GM19193 (cell line): ENCODE measurements around the gene LTBP1.

Experiments used
- POLR2A ChIP-seq: IDR thresholded peaks from 4 replicates; pipeline ENCODE4 v1.6.1; 2011; ENCODE audit not compliant: insufficient read depth, insufficient read length; ENCODE audit errors: extremely low read depth

LTBP1 gene

GRCh38 chr2:33342705-33343104 is 396.0 kb downstream of the LTBP1 start:
- no peak for TF ChIP-seq POLR2A

- no peak for TF ChIP-seq POLR2A
Measured at GRCh38 chr2:33343387-33343895, 396.7 kb downstream of the LTBP1 start.

DNA sequence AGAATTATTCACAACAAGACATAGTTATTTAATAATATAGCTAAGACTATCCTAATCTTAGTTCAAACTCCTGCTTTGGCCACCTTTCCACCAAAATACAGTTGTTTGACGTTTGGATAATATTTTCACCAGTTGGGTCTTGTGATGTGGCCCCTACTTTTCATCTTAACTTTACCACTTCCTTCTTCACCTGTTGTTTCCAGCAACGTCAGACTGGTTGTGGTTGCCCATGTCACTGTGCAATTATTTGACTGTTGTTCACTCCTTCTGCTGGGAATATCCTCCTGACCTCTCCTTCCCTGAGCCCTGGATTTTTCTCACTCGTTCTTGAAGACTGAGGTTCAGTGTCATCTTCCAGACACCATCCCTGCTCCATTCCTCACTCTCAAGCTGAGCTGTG is 397.5 kb downstream of the LTBP1 start:
- TF ChIP-seq POLR2A = no peak

- no peak for TF ChIP-seq POLR2A
Measured at GRCh38 chr2:33347856-33348255, 401.1 kb downstream of the LTBP1 start.

- no peak for TF ChIP-seq POLR2A
Measured at GRCh38 chr2:33350632-33351031, 403.9 kb downstream of the LTBP1 start.

DNA sequence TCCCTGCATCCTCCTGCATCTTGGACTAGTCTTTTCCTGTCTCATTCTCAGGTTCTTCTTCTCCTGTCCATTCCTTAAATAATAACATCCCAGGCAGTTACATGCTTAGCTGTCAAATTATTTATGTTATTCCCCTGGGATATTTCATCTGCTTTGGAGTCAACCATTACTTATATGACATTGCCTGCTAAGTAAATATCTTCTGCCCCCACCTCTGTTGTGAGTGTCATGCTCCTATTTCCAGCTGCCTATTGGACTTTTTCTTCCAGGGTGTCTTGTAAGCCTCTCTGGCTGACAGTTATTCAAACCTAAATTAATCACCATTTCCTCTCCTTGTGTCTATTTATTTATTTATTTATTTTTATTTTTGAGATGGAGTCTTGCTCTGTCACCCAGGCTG is 405.0 kb downstream of the LTBP1 start:
- no peak for TF ChIP-seq POLR2A

DNA sequence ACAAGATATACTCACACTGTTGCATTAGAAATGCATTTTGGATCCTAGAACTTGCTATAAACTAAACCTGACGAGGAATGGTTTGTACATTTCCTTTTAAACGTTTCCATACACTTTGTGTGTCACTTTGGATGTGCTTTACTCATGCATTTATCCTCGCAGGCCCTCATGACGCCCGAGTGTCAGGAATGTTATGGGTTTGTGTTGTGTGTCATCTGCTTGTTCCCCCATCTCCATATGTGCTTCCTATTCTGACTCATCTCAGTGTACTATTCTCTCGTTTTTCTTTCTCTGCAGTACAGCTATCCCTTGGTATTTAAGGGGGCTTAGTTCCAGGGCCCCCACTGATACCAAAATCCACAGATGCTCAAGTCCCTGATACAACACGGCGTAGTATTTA is 408.2 kb downstream of the LTBP1 start:
- TF ChIP-seq POLR2A = no peak

- no peak for TF ChIP-seq POLR2A
Measured at GRCh38 chr2:33358878-33359277, 412.1 kb downstream of the LTBP1 start.

- TF ChIP-seq POLR2A = no peak
Measured at GRCh38 chr2:33363325-33364298, 416.9 kb downstream of the LTBP1 start.

GRCh38 chr2:33365264-33365970 is 418.7 kb downstream of the LTBP1 start:
- TF ChIP-seq POLR2A = no peak

DNA sequence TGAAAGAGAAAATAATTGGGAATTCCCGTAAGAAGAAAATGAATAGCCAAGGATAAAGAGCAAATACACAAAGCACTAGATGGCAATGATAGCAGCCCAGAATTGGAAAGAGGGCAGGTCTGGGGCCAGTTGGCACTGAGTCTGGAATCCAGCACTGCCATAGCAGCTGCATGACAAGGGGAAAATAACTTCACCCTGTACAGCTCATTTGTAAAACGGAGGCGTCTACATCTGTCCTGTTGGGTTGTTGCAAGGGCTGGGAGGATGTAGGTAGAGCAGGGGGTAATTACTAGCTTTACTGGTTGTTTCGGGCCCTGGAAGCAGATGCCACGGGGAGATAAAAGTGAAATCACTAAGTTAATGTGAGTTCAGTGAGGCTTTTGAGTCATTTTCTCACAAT is 419.7 kb downstream of the LTBP1 start:
- TF ChIP-seq POLR2A = no peak

DNA sequence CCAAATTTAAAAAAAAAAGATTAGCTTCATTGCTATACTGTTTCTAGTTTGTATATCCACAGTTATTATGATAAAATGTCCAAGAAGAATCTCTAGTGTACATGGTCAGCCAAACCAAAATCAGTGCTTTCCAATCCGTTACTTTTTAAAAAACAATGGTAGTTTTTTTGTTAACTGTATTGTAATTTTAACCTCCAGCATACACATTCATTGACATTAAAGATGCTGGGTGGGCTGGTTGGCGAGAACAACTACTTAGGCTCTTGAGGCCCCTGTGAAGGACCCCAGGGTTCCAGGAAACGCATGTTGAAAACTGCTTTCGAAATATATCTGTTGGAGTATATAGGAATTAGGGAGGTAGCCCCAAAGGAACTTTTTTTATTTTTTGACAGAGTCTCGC is 422.4 kb downstream of the LTBP1 start:
- no peak for TF ChIP-seq POLR2A

DNA sequence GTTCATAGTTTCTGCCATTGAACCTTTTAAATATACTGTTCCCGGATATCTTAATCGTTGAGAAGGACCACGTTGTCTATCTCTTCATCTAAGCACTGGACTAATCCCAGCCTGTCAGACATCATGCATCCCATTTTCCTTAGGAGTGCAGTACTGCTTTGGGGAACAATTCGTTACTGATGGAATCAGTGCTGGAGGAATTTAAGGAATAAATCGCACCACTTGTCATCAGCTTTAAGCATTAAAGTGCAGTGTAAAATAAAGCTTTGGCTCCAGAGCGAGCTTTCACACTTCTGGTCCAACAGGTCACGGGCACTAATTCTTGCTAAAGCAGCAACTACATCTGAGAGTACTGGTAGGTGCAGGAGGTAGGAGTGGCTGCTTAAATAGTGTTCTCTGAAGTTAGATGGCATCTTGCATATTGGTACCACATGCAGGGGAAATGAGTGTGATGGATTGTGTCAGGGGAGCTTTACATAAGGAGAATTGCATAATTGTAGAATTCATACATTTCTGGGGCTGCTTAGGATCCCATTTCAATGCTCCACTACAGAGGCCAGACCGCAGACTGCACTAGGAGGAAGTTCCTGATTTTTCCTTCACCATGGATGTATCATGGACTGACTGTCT is 424.0 kb downstream of the LTBP1 start:
- TF ChIP-seq POLR2A = no peak

GRCh38 chr2:33371304-33372090 is 424.7 kb downstream of the LTBP1 start:
- no peak for TF ChIP-seq POLR2A
